RWPE2 (cell line): ENCODE measurements around the gene SRP9.
"Not testable (repeated sequence)": the region's sequence is repeated elsewhere in the genome, so short reads cannot be mapped to it uniquely, and the experiment has no call there.

Experiments
- ATAC-seq: fragments of 200-7000 bp; cut with Tn5 transposase; 3 replicates; pipeline ENCODE4 v1.9.1; 2021; ENCODE audit warnings: low read depth
- DNase-seq: peaks from one replicate; pipeline ENCODE4 v3.0.0-alpha.2; 2020; ENCODE audit warnings: low spot score
- H3K27ac ChIP-seq: fragments of 450-650 bp; 2 replicates; pipeline ENCODE4 v1.5.1; 2017; ENCODE audit warnings: mild to moderate bottlenecking; ENCODE audit not compliant: poor library complexity, severe bottlenecking
- H3K27me3 ChIP-seq: fragments of 250-450 bp; sonication (Bioruptor Pico); 2 replicates; pipeline ENCODE4 v1.5.1; 2021; ENCODE audit warnings: mild to moderate bottlenecking, moderate library complexity; ENCODE audit not compliant: insufficient read depth, poor library complexity, severe bottlenecking
- H3K36me3 ChIP-seq: fragments of 250-450 bp; sonication (Bioruptor Pico); 2 replicates; pipeline ENCODE4 v1.5.1; 2020; ENCODE audit warnings: low read depth, mild to moderate bottlenecking, moderate library complexity
- H3K4me1 ChIP-seq: fragments of 250-450 bp; sonication (Bioruptor Pico); 2 replicates; pipeline ENCODE4 v1.5.1; 2021; ENCODE audit warnings: mild to moderate bottlenecking, moderate library complexity; ENCODE audit not compliant: insufficient read depth, poor library complexity, severe bottlenecking
- H3K4me3 ChIP-seq: fragments of 250-450 bp; sonication (Bioruptor Pico); 2 replicates; pipeline ENCODE4 v1.5.1; 2021; ENCODE audit warnings: mild to moderate bottlenecking, moderate library complexity; ENCODE audit not compliant: severe bottlenecking
- H3K9me3 ChIP-seq: fragments of 250-450 bp; sonication (Bioruptor Pico); 2 replicates; pipeline ENCODE4 v1.5.1; 2021; ENCODE audit warnings: mild to moderate bottlenecking, moderate library complexity; ENCODE audit not compliant: severe bottlenecking
- TF ChIP-seq, protein P1 (sequence below): fragments of 450-650 bp; IDR thresholded peaks from one replicate; pipeline ENCODE4 v1.5.1; 2017; ENCODE audit warnings: mild to moderate bottlenecking, moderate library complexity; ENCODE audit not compliant: poor library complexity, severe bottlenecking

Gene SRP9

DNA sequence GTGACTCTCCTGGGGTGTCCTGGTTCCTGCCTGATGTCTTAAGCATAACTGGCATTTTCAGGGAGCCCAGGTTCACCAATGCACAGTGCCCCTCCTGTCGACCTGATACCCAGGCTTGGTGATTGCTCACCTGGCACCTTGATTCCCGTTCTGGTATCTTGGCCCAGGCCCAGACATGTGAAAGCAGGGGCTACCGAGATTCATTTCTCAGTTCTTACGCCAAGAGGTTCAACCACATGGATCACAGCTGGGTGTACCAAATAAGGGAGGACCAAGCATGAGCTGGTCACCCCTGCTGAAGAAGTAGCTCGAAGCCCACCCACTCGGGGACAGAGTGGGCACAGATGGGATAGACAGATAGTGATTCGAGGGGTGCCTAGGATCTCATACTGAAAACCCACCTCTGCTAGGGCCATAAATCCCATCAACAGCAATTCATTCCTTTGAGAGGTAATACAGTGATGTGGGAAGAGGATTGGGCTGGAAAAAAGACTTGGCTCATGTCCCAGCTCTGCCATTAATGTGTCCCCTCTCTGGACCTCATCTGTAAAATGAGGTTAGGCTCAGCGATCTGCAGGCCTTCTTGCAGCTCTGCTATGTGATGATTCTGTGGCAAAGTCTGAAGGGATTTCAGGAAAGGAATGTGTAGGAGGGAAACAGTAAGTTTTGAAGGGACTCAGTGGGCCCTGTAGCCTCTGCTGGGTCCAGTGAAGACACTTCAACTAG, 35.0 kb downstream of the SRP9 start:
- ATAC-seq, result no peak
- Histone ChIP-seq H3K4me1 (peaks cover 11% of the 10 kb centered on the region), H3K4me3 (no peak overlapping the region), H3K27me3 (no peaks in the 10 kb centered on the region), H3K36me3 (no peaks in the 10 kb centered on the region), H3K27ac (peak overlapping the region; percentile 20), H3K9me3 (no peaks in the 10 kb centered on the region)
- DNase-seq, result no peak
- TF ChIP-seq, protein P1, sequence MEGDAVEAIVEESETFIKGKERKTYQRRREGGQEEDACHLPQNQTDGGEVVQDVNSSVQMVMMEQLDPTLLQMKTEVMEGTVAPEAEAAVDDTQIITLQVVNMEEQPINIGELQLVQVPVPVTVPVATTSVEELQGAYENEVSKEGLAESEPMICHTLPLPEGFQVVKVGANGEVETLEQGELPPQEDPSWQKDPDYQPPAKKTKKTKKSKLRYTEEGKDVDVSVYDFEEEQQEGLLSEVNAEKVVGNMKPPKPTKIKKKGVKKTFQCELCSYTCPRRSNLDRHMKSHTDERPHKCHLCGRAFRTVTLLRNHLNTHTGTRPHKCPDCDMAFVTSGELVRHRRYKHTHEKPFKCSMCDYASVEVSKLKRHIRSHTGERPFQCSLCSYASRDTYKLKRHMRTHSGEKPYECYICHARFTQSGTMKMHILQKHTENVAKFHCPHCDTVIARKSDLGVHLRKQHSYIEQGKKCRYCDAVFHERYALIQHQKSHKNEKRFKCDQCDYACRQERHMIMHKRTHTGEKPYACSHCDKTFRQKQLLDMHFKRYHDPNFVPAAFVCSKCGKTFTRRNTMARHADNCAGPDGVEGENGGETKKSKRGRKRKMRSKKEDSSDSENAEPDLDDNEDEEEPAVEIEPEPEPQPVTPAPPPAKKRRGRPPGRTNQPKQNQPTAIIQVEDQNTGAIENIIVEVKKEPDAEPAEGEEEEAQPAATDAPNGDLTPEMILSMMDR, result no peak

- Histone ChIP-seq H3K9me3 (no peaks in the 10 kb centered on the region), H3K27me3 (no peaks in the 10 kb centered on the region), H3K27ac (peak overlapping the region; percentile 20), H3K36me3 (no peaks in the 10 kb centered on the region), H3K4me1 (peaks cover 14% of the 10 kb centered on the region), H3K4me3 (no peak overlapping the region)
- TF ChIP-seq, protein P1, result no peak
- DNase-seq, result no peak
- peak; percentile 64 for ATAC-seq
These were observed 35.8 kb downstream of the SRP9 start for GRCh38 chr1:225813214-225813964.

DNA sequence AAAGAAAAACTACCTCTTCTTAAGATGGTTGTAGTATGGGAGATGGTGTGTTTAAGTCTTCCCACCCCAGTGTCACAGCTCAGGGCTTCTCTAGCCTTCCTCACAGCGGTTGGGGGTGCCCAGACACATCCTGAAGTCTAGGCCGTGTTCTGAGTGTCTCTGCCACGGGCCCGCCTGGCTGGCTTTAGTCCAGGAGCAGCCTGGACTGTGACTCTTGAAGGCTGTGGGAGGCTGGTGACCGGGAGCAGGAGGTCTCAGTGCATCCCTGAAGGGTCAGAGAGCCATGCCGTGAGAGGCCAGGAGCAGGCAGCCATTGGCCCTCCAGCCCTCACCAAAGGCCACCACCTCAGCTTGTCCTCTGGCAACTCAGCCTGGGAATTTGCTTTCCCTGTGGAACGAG, 36.8 kb downstream of the SRP9 start:
- TF ChIP-seq, protein P1, result no peak
- no peaks in the 10 kb centered on the region for H3K9me3 ChIP-seq
- ATAC-seq (no peak), DNase-seq (no peak)
- peaks cover 14% of the 10 kb centered on the region for H3K4me1 ChIP-seq
- H3K36me3 ChIP-seq, result no peaks in the 10 kb centered on the region
- no peak overlapping the region for H3K27ac ChIP-seq
- H3K27me3 ChIP-seq, result no peaks in the 10 kb centered on the region
- H3K4me3 ChIP-seq, result no peak overlapping the region

DNA sequence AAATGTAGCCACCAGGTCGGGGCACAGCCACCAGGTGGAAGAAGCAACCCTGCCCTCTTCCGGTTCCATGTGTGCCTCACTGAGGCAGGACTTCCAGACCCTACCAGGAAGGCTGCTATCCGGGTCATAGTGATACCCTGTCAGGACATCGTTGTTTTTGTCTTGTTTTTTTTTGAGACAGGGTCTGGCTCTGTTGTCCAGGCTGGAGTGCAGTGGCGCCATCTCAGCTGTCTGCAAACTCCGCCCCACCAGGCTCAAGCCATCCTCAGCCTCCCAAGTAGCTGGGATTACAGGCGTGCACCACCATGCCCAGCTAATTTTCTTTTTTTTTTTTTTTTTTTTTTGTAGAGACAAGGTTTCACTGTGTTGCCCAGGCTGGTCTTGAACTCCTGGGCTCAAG, 37.5 kb downstream of the SRP9 start:
- peaks cover 14% of the 10 kb centered on the region for H3K4me1 ChIP-seq
- not testable (repeated sequence) for ATAC-seq

DNA sequence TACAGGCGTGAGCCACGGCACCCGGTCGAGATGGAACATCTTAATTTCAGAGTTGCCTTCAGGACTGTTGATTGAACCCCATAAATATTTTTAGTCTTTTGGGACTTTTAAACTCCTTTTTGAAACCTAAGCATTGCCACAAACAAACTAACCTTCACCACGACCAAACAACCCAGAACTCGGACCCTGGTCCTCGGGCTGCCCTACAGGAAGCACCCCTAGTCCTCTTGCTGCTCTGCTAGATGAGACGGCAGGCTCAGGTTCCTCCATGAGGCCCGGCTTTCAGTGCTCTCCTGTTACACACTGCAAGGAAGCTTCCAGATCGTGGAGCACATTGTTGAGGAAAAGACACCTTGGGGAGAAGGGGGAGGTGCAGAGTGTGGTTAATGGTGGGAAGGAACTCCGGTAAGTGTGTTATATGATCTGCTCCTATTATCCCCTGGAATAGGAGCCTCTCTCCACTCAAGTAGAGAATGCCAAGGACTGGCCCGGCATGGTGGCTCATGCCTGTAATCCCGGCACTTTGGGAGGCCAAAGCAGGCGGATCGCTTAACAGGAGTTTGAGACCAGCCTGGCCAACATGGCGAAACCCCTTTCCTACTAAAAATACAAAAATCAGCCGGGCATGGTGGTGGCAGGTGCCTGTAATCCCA, 38.0 kb downstream of the SRP9 start:
- no peaks in the 10 kb centered on the region for H3K9me3 ChIP-seq
- H3K4me3 ChIP-seq, result no peak overlapping the region
- H3K36me3 ChIP-seq, result no peaks in the 10 kb centered on the region
- H3K4me1 ChIP-seq, result peaks cover 14% of the 10 kb centered on the region
- ATAC-seq (no peak), DNase-seq (no peak)
- H3K27me3 ChIP-seq, result no peaks in the 10 kb centered on the region
- TF ChIP-seq, protein P1, result no peak
- H3K27ac ChIP-seq, result no peak overlapping the region

More for the DNA sequence above, 37.5 kb downstream of the SRP9 start:
- H3K9me3 ChIP-seq, DNase-seq, H3K27ac ChIP-seq, H3K36me3 ChIP-seq, H3K4me3 ChIP-seq, H3K27me3 ChIP-seq: not testable (repeated sequence)
